Measurements from ENCODE around the gene COQ2. TPM values are rescaled to one million over a fixed set of nuclear protein-coding genes. Genes with fewer than 3 reads are reported as not detected.

The COQ2 gene
- total and polyA plus RNA-seq, 2 of the 13 experiments (the other 11 are each of a cell fraction or from before 2014, with no cell fraction given), result 10.1 to 17.3 TPM

DNA sequence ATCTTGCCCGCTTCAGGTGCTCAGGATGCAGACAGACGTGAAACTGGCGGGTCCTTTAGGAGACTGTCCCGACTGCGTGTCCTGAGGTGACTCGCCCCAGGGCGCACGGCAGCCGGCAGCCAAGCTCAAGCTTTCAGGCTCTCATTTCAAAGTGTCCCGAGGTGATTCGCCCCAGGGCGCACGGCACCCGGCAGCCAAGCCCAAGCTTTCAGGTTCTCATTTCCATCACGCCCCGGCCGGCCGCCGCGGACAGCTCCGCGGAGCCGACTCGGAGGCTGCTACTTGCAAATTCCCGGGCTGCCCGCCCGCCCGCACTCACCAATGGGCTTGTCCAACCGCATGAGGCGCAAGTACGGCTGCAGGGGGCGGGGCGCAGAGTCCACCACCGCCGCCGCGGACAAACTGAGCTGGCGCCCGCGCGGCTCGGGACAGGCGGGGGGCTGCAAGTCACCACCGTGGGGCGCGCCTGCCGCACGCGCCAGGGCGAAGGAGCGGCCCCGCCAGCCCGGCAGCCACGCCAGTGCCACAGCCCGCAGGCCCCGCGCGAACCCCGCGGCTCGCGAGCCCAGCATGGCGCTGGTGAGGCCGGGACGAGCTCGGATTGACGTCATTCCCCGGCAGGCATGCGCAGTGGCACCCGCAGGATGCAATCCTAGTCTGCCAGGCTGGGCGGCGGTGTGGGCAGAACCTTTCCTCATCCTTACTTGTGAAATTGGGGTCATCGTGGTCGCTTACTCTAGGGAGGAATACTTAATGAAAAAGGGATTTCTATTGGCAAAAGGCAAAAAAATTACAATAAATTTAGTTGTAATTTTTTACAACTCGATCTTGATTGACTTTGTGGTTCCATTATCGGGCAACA, at the start of gene COQ2 (continued):
- TF ChIP-seq, protein P1, sequence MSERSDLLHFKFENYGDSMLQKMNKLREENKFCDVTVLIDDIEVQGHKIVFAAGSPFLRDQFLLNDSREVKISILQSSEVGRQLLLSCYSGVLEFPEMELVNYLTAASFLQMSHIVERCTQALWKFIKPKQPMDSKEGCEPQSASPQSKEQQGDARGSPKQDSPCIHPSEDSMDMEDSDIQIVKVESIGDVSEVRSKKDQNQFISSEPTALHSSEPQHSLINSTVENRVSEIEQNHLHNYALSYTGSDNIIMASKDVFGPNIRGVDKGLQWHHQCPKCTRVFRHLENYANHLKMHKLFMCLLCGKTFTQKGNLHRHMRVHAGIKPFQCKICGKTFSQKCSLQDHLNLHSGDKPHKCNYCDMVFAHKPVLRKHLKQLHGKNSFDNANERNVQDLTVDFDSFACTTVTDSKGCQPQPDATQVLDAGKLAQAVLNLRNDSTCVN (CRISPR knock-in tag; IDR thresholded peaks at IDR 0.05; ENCODE audit: borderline replicate concordance), result 0 out of 2 replicates have a peak, but pooled peaks have one; percentile 14
- TF ChIP-seq TOE1 (CRISPR knock-in tag; IDR thresholded peaks at IDR 0.05) (no peak), ZNF460 (CRISPR knock-in tag; IDR thresholded peaks at IDR 0.05; ENCODE audit: borderline replicate concordance) (no peak), REXO4 (CRISPR knock-in tag; IDR thresholded peaks at IDR 0.05; ENCODE audit: borderline replicate concordance) (no peak), ZNF782 (CRISPR knock-in tag; IDR thresholded peaks at IDR 0.05; ENCODE audit: borderline replicate concordance) (peak; percentile 91), HDAC2 (CRISPR knock-in tag; IDR thresholded peaks at IDR 0.05) (no peak), JARID2 (CRISPR knock-in tag; IDR thresholded peaks at IDR 0.05; ENCODE audit: insufficient replicate concordance) (no peak), CREM (IDR thresholded peaks at IDR 0.05) (peak; percentile 49), CREM (CRISPR knock-in tag; IDR thresholded peaks at IDR 0.05) (no peak), ZIK1 (CRISPR knock-in tag; IDR thresholded peaks at IDR 0.05; ENCODE audit: borderline replicate concordance, low read depth) (peak; percentile 92), ZNF224 (CRISPR knock-in tag; IDR thresholded peaks at IDR 0.05) (no peak), ZMYM2 (CRISPR knock-in tag; IDR thresholded peaks at IDR 0.05) (0 out of 2 replicates have a peak, but pooled peaks have one; percentile 42), SIX4 (CRISPR knock-in tag; IDR thresholded peaks at IDR 0.05) (no peak), ZNF225 (CRISPR knock-in tag; IDR thresholded peaks at IDR 0.05) (no peak), HOXA9 (CRISPR knock-in tag; IDR thresholded peaks at IDR 0.05; ENCODE audit: borderline replicate concordance) (peak; percentile 64; the same call in 1 of the 2 replicates), PITX1 (CRISPR knock-in tag; IDR thresholded peaks at IDR 0.05) (no peak)
- TF ChIP-seq, protein P2, sequence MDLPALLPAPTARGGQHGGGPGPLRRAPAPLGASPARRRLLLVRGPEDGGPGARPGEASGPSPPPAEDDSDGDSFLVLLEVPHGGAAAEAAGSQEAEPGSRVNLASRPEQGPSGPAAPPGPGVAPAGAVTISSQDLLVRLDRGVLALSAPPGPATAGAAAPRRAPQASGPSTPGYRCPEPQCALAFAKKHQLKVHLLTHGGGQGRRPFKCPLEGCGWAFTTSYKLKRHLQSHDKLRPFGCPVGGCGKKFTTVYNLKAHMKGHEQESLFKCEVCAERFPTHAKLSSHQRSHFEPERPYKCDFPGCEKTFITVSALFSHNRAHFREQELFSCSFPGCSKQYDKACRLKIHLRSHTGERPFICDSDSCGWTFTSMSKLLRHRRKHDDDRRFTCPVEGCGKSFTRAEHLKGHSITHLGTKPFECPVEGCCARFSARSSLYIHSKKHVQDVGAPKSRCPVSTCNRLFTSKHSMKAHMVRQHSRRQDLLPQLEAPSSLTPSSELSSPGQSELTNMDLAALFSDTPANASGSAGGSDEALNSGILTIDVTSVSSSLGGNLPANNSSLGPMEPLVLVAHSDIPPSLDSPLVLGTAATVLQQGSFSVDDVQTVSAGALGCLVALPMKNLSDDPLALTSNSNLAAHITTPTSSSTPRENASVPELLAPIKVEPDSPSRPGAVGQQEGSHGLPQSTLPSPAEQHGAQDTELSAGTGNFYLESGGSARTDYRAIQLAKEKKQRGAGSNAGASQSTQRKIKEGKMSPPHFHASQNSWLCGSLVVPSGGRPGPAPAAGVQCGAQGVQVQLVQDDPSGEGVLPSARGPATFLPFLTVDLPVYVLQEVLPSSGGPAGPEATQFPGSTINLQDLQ (CRISPR knock-in tag; IDR thresholded peaks at IDR 0.05), result peak; percentile 50; the same call in 1 of the 2 replicates
- TF ChIP-seq, protein P3, sequence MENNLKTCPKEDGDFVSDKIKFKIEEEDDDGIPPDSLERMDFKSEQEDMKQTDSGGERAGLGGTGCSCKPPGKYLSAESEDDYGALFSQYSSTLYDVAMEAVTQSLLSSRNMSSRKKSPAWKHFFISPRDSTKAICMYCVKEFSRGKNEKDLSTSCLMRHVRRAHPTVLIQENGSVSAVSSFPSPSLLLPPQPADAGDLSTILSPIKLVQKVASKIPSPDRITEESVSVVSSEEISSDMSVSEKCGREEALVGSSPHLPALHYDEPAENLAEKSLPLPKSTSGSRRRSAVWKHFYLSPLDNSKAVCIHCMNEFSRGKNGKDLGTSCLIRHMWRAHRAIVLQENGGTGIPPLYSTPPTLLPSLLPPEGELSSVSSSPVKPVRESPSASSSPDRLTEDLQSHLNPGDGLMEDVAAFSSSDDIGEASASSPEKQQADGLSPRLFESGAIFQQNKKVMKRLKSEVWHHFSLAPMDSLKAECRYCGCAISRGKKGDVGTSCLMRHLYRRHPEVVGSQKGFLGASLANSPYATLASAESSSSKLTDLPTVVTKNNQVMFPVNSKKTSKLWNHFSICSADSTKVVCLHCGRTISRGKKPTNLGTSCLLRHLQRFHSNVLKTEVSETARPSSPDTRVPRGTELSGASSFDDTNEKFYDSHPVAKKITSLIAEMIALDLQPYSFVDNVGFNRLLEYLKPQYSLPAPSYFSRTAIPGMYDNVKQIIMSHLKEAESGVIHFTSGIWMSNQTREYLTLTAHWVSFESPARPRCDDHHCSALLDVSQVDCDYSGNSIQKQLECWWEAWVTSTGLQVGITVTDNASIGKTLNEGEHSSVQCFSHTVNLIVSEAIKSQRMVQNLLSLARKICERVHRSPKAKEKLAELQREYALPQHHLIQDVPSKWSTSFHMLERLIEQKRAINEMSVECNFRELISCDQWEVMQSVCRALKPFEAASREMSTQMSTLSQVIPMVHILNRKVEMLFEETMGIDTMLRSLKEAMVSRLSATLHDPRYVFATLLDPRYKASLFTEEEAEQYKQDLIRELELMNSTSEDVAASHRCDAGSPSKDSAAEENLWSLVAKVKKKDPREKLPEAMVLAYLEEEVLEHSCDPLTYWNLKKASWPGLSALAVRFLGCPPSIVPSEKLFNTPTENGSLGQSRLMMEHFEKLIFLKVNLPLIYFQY (CRISPR knock-in tag; IDR thresholded peaks at IDR 0.05; ENCODE audit: borderline replicate concordance), result peak; percentile 26; the same call in 1 of the 2 replicates

Data from HepG2 (cell line).